Measurements from ENCODE around the gene CCDC181.

CCDC181 gene

DNA sequence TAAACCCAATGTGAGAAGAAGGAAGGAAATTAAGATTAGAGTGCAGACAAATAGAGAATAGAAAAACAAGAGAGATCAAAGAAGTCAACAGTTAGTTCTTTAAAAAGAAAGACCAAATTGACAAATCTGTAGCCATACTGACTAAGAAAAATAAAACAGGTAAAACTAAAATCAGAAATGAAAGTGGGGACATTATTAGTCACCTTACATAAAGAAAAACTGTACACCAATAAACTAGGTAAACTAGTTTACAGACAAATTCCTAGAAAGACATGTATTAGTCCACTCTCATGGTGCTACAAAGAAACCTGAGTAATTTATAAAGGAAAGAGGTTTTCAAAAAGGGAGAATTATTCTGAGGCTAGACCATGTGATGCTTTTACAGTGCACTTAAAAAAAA is 37.0 kb downstream of the CCDC181 start:
- Histone ChIP-seq H3K27me3 (no peaks in the 10 kb centered on the region), H3K36me3 (peaks cover 18% of the 10 kb centered on the region), H3K4me1 (no peaks in the 10 kb centered on the region), H3K9me3 (no peaks in the 10 kb centered on the region), H3K4me3 (ENCODE audit: low read depth, low read length) (no peak overlapping the region)
- DNase-seq = no peak
- TF ChIP-seq, protein P1, sequence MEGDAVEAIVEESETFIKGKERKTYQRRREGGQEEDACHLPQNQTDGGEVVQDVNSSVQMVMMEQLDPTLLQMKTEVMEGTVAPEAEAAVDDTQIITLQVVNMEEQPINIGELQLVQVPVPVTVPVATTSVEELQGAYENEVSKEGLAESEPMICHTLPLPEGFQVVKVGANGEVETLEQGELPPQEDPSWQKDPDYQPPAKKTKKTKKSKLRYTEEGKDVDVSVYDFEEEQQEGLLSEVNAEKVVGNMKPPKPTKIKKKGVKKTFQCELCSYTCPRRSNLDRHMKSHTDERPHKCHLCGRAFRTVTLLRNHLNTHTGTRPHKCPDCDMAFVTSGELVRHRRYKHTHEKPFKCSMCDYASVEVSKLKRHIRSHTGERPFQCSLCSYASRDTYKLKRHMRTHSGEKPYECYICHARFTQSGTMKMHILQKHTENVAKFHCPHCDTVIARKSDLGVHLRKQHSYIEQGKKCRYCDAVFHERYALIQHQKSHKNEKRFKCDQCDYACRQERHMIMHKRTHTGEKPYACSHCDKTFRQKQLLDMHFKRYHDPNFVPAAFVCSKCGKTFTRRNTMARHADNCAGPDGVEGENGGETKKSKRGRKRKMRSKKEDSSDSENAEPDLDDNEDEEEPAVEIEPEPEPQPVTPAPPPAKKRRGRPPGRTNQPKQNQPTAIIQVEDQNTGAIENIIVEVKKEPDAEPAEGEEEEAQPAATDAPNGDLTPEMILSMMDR (IDR thresholded peaks at IDR 0.05; ENCODE audit: low read depth, low read length) = no peak

DNA sequence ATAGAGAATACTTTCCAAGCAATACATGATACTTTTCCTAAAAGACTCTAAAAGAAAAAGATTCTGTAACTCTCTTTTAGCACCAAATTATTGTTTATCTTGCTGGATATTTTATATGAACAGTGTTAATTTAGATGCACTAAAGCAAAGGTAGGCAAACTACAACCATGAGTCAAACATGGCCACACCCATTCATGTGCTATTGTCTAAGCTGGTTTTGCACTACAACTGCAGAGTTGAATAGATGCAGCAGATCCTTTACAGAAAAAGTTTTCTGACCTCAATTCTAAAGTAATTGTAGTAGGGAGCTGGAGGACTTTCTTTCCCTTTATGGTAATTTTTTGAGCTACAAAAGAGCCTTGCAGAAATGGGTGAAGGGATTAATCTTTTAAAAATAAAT is 39.9 kb downstream of the CCDC181 start:
- Histone ChIP-seq H3K27me3 (no peaks in the 10 kb centered on the region), H3K4me1 (no peaks in the 10 kb centered on the region), H3K36me3 (peaks cover 33% of the 10 kb centered on the region), H3K9me3 (no peaks in the 10 kb centered on the region), H3K4me3 (ENCODE audit: low read depth, low read length) (no peak overlapping the region)
- TF ChIP-seq, protein P1 (IDR thresholded peaks at IDR 0.05; ENCODE audit: low read depth, low read length) = no peak
- no peak for DNase-seq

DNA sequence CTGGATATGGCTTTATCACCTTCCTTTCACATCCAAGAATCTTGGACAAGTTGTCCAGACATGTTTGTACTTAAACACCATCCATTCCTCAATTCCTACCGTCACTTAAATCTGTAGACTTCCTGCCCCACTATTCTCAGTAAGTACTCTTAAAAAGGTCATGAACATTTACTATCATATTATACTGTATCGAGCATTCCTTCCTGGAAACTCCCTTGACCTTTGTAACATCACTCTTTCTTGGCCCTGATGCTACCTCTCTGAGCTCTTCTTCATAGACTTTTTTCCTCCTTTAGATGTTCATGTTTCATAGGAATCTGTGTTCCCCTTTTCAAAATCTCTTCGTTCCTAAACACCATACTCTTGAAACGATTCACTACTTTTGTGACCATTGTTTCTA is 43.8 kb downstream of the CCDC181 start:
- Histone ChIP-seq H3K4me1 (no peaks in the 10 kb centered on the region), H3K36me3 (peaks cover 17% of the 10 kb centered on the region), H3K27me3 (no peaks in the 10 kb centered on the region), H3K9me3 (no peaks in the 10 kb centered on the region), H3K4me3 (ENCODE audit: low read depth, low read length) (no peak overlapping the region)
- TF ChIP-seq, protein P1 (IDR thresholded peaks at IDR 0.05; ENCODE audit: low read depth, low read length) = no peak
- DNase-seq = no peak

DNA sequence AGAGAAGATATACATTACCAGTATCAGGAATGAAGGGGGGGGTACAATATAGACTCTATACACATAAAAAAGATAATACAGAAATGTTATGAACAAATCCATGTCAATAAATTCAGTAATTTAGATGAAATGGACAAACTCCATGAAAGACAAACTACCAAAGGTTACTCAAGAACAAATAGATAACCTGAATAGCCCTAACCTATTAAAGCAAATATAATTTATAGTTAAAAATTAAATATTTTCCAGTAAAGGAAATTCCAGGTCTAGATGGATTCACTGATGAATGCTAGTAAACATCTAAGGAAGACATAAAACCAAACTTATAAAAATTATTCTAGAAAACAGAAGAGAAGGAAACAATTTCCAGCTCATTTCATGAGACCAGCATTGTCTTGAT is 46.1 kb downstream of the CCDC181 start:
- no peak overlapping the region for H3K4me3 ChIP-seq (ENCODE audit: low read depth, low read length)
- H3K36me3 ChIP-seq = peaks cover 25% of the 10 kb centered on the region
- H3K9me3 ChIP-seq = no peaks in the 10 kb centered on the region
- no peaks in the 10 kb centered on the region for H3K27me3 ChIP-seq
- H3K4me1 ChIP-seq = no peaks in the 10 kb centered on the region
- no peak for DNase-seq
- TF ChIP-seq, protein P1 (IDR thresholded peaks at IDR 0.05; ENCODE audit: low read depth, low read length) = no peak

DNA sequence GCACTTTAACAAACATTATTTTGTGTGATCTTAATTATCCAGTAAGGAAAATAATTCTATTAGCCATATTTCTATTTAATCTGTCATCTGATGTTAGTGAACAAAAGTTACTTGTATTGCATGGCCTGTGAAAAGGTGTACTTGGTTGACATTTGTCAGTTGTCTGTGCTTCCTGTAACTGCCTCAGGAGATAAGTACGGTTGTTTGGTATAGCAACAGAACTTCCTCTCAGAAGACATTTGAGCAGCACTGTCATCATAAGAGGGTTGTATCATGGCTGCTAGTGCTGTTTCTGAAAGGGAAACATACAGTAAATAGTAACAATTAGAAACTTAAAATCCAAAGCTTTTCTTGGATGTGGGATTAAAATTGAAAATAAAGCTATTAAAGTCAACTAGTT is 55.9 kb downstream of the CCDC181 start:
- Histone ChIP-seq H3K36me3 (peaks cover 15% of the 10 kb centered on the region; the same call in 1 of the 2 replicates), H3K27me3 (no peaks in the 10 kb centered on the region), H3K4me3 (ENCODE audit: low read depth, low read length) (no peak overlapping the region), H3K9me3 (no peaks in the 10 kb centered on the region), H3K4me1 (no peaks in the 10 kb centered on the region)
- DNase-seq = no peak
- TF ChIP-seq, protein P1 (IDR thresholded peaks at IDR 0.05; ENCODE audit: low read depth, low read length) = no peak

DNA sequence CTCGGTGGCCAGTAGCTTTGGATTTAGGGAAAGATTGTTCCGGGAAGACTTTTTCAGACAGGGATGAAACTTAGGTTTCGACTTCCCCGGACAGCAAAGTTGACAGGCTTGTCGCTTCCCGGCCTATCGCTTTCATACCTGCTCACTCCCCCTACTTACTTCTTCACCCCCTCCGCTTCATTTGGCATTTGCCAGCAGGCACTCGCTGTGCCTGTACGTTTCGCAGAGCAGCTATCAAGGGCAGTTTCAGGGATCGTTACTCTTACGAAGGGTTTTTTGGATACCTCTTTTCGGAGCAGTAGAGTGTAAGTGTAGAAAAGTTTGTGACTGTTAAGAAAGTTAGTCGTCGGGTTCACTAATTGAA is 58.9 kb downstream of the CCDC181 start:
- no peak for DNase-seq
- Histone ChIP-seq H3K4me3 (ENCODE audit: low read depth, low read length) (peak overlapping the region; percentile 92), H3K27me3 (no peaks in the 10 kb centered on the region), H3K4me1 (no peaks in the 10 kb centered on the region), H3K9me3 (no peaks in the 10 kb centered on the region), H3K36me3 (peaks cover 11% of the 10 kb centered on the region; the same call in 1 of the 2 replicates)
- TF ChIP-seq, protein P1 (IDR thresholded peaks at IDR 0.05; ENCODE audit: low read depth, low read length) = no peak

Measured in BE2C (cell line).